Measurements from ENCODE around the gene NIPA2. TPM values are rescaled to one million over a fixed set of nuclear protein-coding genes. Genes with fewer than 3 reads are reported as not detected.

NIPA2 gene
- total RNA-seq, 1 donor: 69.1 TPM

- DNase-seq (ENCODE audit: low read depth): peak; percentile 57
- H3K4me3 ChIP-seq (ENCODE audit: low read depth, low read length): no peak overlapping the region
- TF ChIP-seq CTCF (IDR thresholded peaks at IDR 0.05; ENCODE audit: insufficient read depth, low read depth, low read length): peak; percentile 63
Observed at GRCh38 chr15:22811640-22812039, 26.8 kb upstream of the NIPA2 start.

DNA sequence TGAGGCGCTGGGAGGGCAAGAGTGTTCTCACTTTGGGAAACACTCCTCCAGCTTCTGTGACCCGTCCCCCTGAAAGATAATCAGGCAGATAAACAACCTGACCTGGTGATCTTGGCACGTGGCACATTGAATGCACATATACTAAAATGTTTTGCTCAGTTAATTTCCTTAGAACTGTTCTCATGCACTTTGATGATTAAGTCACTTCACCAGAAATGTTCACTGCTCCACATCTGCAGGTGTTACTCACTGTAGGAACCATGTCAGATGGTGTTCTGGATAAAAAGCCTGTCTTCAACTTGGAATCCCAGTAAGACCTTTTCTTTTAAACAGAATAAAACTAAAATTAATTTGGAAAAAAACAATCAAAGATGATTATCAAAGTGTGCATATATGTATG, 24.6 kb upstream of the NIPA2 start:
- no peak for TF ChIP-seq CTCF (IDR thresholded peaks at IDR 0.05; ENCODE audit: insufficient read depth, low read depth, low read length)
- no peak overlapping the region for H3K4me3 ChIP-seq (ENCODE audit: low read depth, low read length)
- DNase-seq (ENCODE audit: low read depth): no peak

DNA sequence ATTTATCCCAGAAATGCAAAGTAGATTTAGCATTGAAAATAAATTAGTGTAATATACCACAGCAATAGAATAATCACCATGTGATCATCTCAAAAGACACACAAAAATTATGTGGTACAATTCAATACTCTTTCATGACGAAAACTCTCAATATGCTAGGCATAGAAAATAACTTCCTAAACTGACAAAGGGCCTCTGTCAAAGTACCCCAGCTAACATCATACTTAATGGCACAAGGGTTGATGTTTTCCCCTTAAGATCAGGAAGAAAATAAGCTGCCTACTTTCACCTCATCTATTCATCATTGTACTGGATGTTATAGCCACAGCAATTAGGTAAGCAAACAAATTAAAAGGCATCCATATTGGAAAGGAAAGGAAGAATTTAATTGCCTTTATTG, 22.7 kb upstream of the NIPA2 start:
- no peak overlapping the region for H3K4me3 ChIP-seq (ENCODE audit: low read depth, low read length)
- DNase-seq (ENCODE audit: low read depth): no peak
- no peak for TF ChIP-seq CTCF (IDR thresholded peaks at IDR 0.05; ENCODE audit: insufficient read depth, low read depth, low read length)

GRCh38 chr15:22819651-22820050, 18.8 kb upstream of the NIPA2 start:
- no peak for TF ChIP-seq CTCF (IDR thresholded peaks at IDR 0.05; ENCODE audit: insufficient read depth, low read depth, low read length)
- no peak for DNase-seq (ENCODE audit: low read depth)
- H3K4me3 ChIP-seq (ENCODE audit: low read depth, low read length): no peak overlapping the region

DNA sequence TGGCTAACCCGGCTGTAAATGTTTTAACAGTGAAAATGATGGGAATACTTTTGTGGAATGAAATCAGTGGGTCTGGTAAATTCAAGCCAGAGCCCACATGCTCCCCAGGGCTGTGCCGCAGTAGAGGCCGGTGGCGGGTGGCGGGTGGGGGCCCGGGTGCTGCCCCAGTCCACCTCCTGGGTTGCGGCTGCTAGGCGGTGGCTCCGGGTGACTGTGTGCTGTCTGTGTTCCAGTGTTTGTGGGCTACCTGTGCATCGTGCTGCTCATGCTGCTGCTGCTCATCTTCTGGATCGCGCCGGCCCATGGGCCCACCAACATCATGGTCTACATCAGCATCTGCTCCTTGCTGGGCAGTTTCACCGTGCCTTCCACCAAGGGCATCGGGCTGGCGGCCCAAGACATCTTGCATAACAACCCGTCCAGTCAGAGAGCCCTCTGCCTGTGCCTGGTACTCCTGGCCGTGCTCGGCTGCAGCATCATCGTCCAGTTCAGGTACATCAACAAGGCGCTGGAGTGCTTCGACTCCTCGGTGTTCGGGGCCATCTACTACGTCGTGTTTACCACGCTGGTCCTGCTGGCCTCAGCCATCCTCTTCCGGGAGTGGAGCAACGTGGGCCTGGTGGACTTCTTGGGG, 14.9 kb upstream of the NIPA2 start:
- DNase-seq (ENCODE audit: low read depth): no peak
- TF ChIP-seq CTCF (IDR thresholded peaks at IDR 0.05; ENCODE audit: insufficient read depth, low read depth, low read length): no peak
- no peak overlapping the region for H3K4me3 ChIP-seq (ENCODE audit: low read depth, low read length)

GRCh38 chr15:22827125-22827524, 11.3 kb upstream of the NIPA2 start:
- no peak overlapping the region for H3K4me3 ChIP-seq (ENCODE audit: low read depth, low read length)
- no peak for TF ChIP-seq CTCF (IDR thresholded peaks at IDR 0.05; ENCODE audit: insufficient read depth, low read depth, low read length)
- DNase-seq (ENCODE audit: low read depth): no peak

GRCh38 chr15:22831473-22831872, 7.0 kb upstream of the NIPA2 start:
- no peak for DNase-seq (ENCODE audit: low read depth)
- H3K4me3 ChIP-seq (ENCODE audit: low read depth, low read length): no peak overlapping the region
- no peak for TF ChIP-seq CTCF (IDR thresholded peaks at IDR 0.05; ENCODE audit: insufficient read depth, low read depth, low read length)

Data from fibroblast of villous mesenchyme (primary cell).